Neuronal stem cell (in vitro differentiated cells): Measurements from ENCODE around the gene TTLL12.

ENCODE experiments used
- DNase-seq: peaks from one replicate; pipeline ENCODE4 v3.0.0-alpha.2; 2013; ENCODE audit warnings: low spot score
- H2AFZ ChIP-seq: one replicate; pipeline ENCODE4 v1.6.1; 2013; ENCODE audit warnings: mild to moderate bottlenecking, low read length, inconsistent platforms
- H2AK5ac ChIP-seq: 2 replicates; pipeline ENCODE4 v1.6.1; 2013; ENCODE audit warnings: low read depth, mild to moderate bottlenecking, inconsistent platforms, low read length, moderate library complexity, mixed read lengths
- H2BK120ac ChIP-seq: 2 replicates; pipeline ENCODE4 v1.6.1; 2013; ENCODE audit warnings: low read depth, mild to moderate bottlenecking, inconsistent platforms, low read length, moderate library complexity, mixed read lengths
- H2BK12ac ChIP-seq: one replicate; pipeline ENCODE4 v1.6.1; 2013; ENCODE audit warnings: low read length, inconsistent platforms
- H2BK15ac ChIP-seq: 2 replicates; pipeline ENCODE4 v1.6.1; 2013; ENCODE audit warnings: mild to moderate bottlenecking, low read length, inconsistent platforms, mixed read lengths
- H2BK5ac ChIP-seq: one replicate; pipeline ENCODE4 v1.6.1; 2013; ENCODE audit warnings: inconsistent platforms, mild to moderate bottlenecking, low read length, moderate library complexity
- H3K14ac ChIP-seq: one replicate; pipeline ENCODE4 v1.6.1; 2013; ENCODE audit warnings: low read length, inconsistent platforms
- H3K18ac ChIP-seq: 2 replicates; pipeline ENCODE4 v1.6.1; 2013; ENCODE audit warnings: low read length, inconsistent platforms
- H3K23ac ChIP-seq: 2 replicates; pipeline ENCODE4 v1.6.1; 2013; ENCODE audit warnings: low read depth, mild to moderate bottlenecking, mixed read lengths, low read length, inconsistent platforms; ENCODE audit not compliant: poor library complexity
- H3K27ac ChIP-seq: replicated peaks from 3 replicates; pipeline ENCODE4 v1.5.1; 2013; ENCODE audit warnings: low read length, inconsistent platforms
- H3K27me3 ChIP-seq, 3 experiments: 2 replicates each; pipeline ENCODE4 v1.6.1; 2013; ENCODE audit warnings: low read length in 3 of 3, mild to moderate bottlenecking in 2 of 3, inconsistent platforms in 1 of 3, low read depth in 1 of 3, mixed read lengths in 1 of 3, moderate library complexity in 1 of 3; ENCODE audit not compliant: control insufficient read depth in 3 of 3, insufficient read depth in 3 of 3
- H3K36me3 ChIP-seq, 2 donors: replicated peaks in 1 of 2; 2 replicates each; pipeline ENCODE4 v1.6.1; 2013; ENCODE audit warnings: low read length in 2 of 2; ENCODE audit not compliant: control insufficient read depth in 2 of 2, insufficient read depth in 2 of 2
- H3K4ac ChIP-seq: 2 replicates; pipeline ENCODE4 v1.6.1; 2013; ENCODE audit warnings: inconsistent platforms, mild to moderate bottlenecking, low read length, moderate library complexity
- H3K4me1 ChIP-seq, 2 donors: 1 replicate in 1 of 2; 2 replicates in 1 of 2; pipeline ENCODE4 v1.6.1; 2013; ENCODE audit warnings: low read length in 2 of 2, low read depth in 1 of 2; ENCODE audit not compliant: control insufficient read depth in 2 of 2, insufficient read depth in 1 of 2
- H3K4me2 ChIP-seq: one replicate; pipeline ENCODE4 v1.6.1; 2013; ENCODE audit warnings: mild to moderate bottlenecking, low read length, inconsistent platforms; ENCODE audit not compliant: insufficient read depth, poor library complexity, severe bottlenecking
- H3K4me3 ChIP-seq, 2 donors: 2 replicates each; pipeline ENCODE4 v1.5.1; 2013; ENCODE audit warnings: low read length in 2 of 2, mild to moderate bottlenecking in 2 of 2, inconsistent platforms in 1 of 2, moderate library complexity in 1 of 2
- H3K79me1 ChIP-seq: one replicate; pipeline ENCODE4 v1.6.1; 2013; ENCODE audit warnings: low read depth, mild to moderate bottlenecking, inconsistent platforms, low read length, moderate library complexity
- H3K9ac ChIP-seq: one replicate; pipeline ENCODE4 v1.6.1; 2013; ENCODE audit warnings: mild to moderate bottlenecking, low read depth, low read length, inconsistent platforms; ENCODE audit not compliant: poor library complexity
- H3K9me3 ChIP-seq, 2 donors: replicated peaks in 1 of 2; 2 replicates each; pipeline versions ENCODE3 to v1.6.1; 2013; ENCODE audit warnings: low read length in 2 of 2, mild to moderate bottlenecking in 2 of 2, inconsistent platforms in 1 of 2, low read depth in 1 of 2, mixed read lengths in 1 of 2, moderate library complexity in 1 of 2; ENCODE audit not compliant: control insufficient read depth in 2 of 2, insufficient read depth in 1 of 2
- H4K8ac ChIP-seq: one replicate; pipeline ENCODE4 v1.6.1; 2013; ENCODE audit warnings: low read depth, mild to moderate bottlenecking, inconsistent platforms, low read length, moderate library complexity
- H4K91ac ChIP-seq: one replicate; pipeline ENCODE4 v1.6.1; 2013; ENCODE audit warnings: low read length, low read depth, mild to moderate bottlenecking, inconsistent platforms; ENCODE audit not compliant: poor library complexity
- WGBS, 2 donors: extraction: QIAGEN DNeasy Blood & Tissue Kit; methylation state at CpG; one replicate each; pipeline ENCODE4 v1.1.7; 2013; ENCODE audit warnings: missing lambda C conversion rate in 2 of 2, mixed read lengths in 1 of 2; ENCODE audit not compliant: insufficient read length in 2 of 2, insufficient replicate concordance in 1 of 2; ENCODE audit errors: extremely low coverage in 2 of 2; 5-methylcytosine and 5-hydroxymethylcytosine counted together

Gene TTLL12

GRCh38 chr22:43169310-43170130 is 17.4 kb downstream of the TTLL12 start:
- no peak overlapping the region for H3K27ac ChIP-seq
- no peak overlapping the region for H2AK5ac ChIP-seq

GRCh38 chr22:43168471-43169309 is 18.2 kb downstream of the TTLL12 start:
- no peak overlapping the region for H3K4ac ChIP-seq
- no peak overlapping the region for H3K18ac ChIP-seq
- peak overlapping the region; percentile 17 for H4K8ac ChIP-seq
- H2BK15ac ChIP-seq = no peak overlapping the region
- H3K27me3 ChIP-seq = no peaks in the 10 kb centered on the region
- no peak overlapping the region for H3K23ac ChIP-seq
- DNase-seq = no peak
- no peak overlapping the region for H2AFZ ChIP-seq
- H2BK120ac ChIP-seq = no peak overlapping the region
- no CpG with 5 or more reads among the region's 25 CpGs for WGBS, 2 donors
- H3K27ac ChIP-seq = no peak overlapping the region
- H4K91ac ChIP-seq = no peak overlapping the region
- H3K9ac ChIP-seq = no peak overlapping the region
- H2BK5ac ChIP-seq = peak overlapping the region; percentile 39
- H3K4me1 ChIP-seq = peaks cover 0 to under 1% of the 10 kb centered on the region in 2 donors
- peaks cover 2% of the 10 kb centered on the region for H3K79me1 ChIP-seq
- H3K14ac ChIP-seq = peak overlapping the region; percentile 21
- H2AK5ac ChIP-seq = no peak overlapping the region
- no peak overlapping the region for H3K4me2 ChIP-seq
- no peak overlapping the region for H2BK12ac ChIP-seq
- H3K9me3 ChIP-seq = peaks cover 0 to 2% of the 10 kb centered on the region in 2 donors
- H3K36me3 ChIP-seq = peaks cover 46 to 64% of the 10 kb centered on the region in 2 donors
- H3K4me3 ChIP-seq = no peak overlapping the region

More at GRCh38 chr22:43169310-43170130, 17.4 kb downstream of the TTLL12 start:
- H2BK120ac ChIP-seq = no peak overlapping the region
- H4K8ac ChIP-seq = no peak overlapping the region
- H2AFZ ChIP-seq = no peak overlapping the region
- no peaks in the 10 kb centered on the region for H3K27me3 ChIP-seq
- H3K4me1 ChIP-seq = no peaks in the 10 kb centered on the region
- peaks cover 54 to 72% of the 10 kb centered on the region in 2 donors for H3K36me3 ChIP-seq
- no peak overlapping the region for H3K4me2 ChIP-seq
- no peak overlapping the region for H3K4me3 ChIP-seq
- no peak overlapping the region for H3K18ac ChIP-seq
- peak overlapping the region; percentile 21 for H3K14ac ChIP-seq
- DNase-seq = no peak
- no peak overlapping the region for H3K9ac ChIP-seq
- no peak overlapping the region for H3K23ac ChIP-seq
- H2BK15ac ChIP-seq = no peak overlapping the region
- peak overlapping the region; percentile 39 for H2BK5ac ChIP-seq
- H3K79me1 ChIP-seq = peaks cover 2% of the 10 kb centered on the region
- no CpG with 5 or more reads among the region's 23 CpGs for WGBS, 2 donors
- no peak overlapping the region for H3K4ac ChIP-seq
- H3K9me3 ChIP-seq = peaks cover 0 to 2% of the 10 kb centered on the region in 2 donors
- H4K91ac ChIP-seq = no peak overlapping the region
- no peak overlapping the region for H2BK12ac ChIP-seq

GRCh38 chr22:43167001-43167589 is 19.8 kb downstream of the TTLL12 start:
- H2AFZ ChIP-seq = no peak overlapping the region
- H3K4me2 ChIP-seq = no peak overlapping the region
- H3K14ac ChIP-seq = no peak overlapping the region
- no peak overlapping the region for H4K8ac ChIP-seq
- DNase-seq = no peak
- no peak overlapping the region for H2BK5ac ChIP-seq
- H4K91ac ChIP-seq = no peak overlapping the region
- WGBS, 2 donors = no CpG with 5 or more reads among the region's 19 CpGs
- no peak overlapping the region for H3K4me3 ChIP-seq
- H3K18ac ChIP-seq = no peak overlapping the region
- peaks cover 0 to 2% of the 10 kb centered on the region in 2 donors for H3K9me3 ChIP-seq
- peaks cover 2% of the 10 kb centered on the region for H3K79me1 ChIP-seq
- H3K4me1 ChIP-seq = peaks cover 0 to 4% of the 10 kb centered on the region in 2 donors
- no peaks in the 10 kb centered on the region for H3K27me3 ChIP-seq
- H3K27ac ChIP-seq = no peak overlapping the region
- no peak overlapping the region for H2BK120ac ChIP-seq
- H3K9ac ChIP-seq = no peak overlapping the region
- peaks cover 34 to 50% of the 10 kb centered on the region in 2 donors for H3K36me3 ChIP-seq
- H2BK12ac ChIP-seq = no peak overlapping the region
- no peak overlapping the region for H3K4ac ChIP-seq
- no peak overlapping the region for H2AK5ac ChIP-seq
- H2BK15ac ChIP-seq = no peak overlapping the region
- H3K23ac ChIP-seq = no peak overlapping the region
